HG03457 (cell line): Measurements from ENCODE around the gene PPP2R5B.
"Not testable (repeated sequence)": the region's sequence is repeated elsewhere in the genome, so short reads cannot be mapped to it uniquely, and the experiment has no call there.

ENCODE experiments used
- ATAC-seq: cut with Tn5 transposase; IDR thresholded peaks from one replicate; pipeline ENCODE4 v1.9.1; 2021; ENCODE audit warnings: moderate number of reproducible peaks; ENCODE audit not compliant: unreplicated experiment

PPP2R5B gene

GRCh38 chr11:64971421-64972233, 47.1 kb downstream of the PPP2R5B start, which contains the start of gene MAJIN:
MAJIN (minus strand) TSS chr11:64972108; CDS start chr11:64959405, 12,703 bp downstream.
- no peak for ATAC-seq

GRCh38 chr11:64974124-64974523, 49.6 kb downstream of the PPP2R5B start:
- ATAC-seq, result no peak

- no peak for ATAC-seq
These were observed 52.2 kb downstream of the PPP2R5B start for GRCh38 chr11:64976651-64977050.

GRCh38 chr11:64983339-64983738, 58.9 kb downstream of the PPP2R5B start:
- ATAC-seq, result not testable (repeated sequence)
